H1 (cell line): Measurements from ENCODE around the gene MTNR1B. TPM values are rescaled to one million over a fixed set of nuclear protein-coding genes. Genes with fewer than 3 reads are reported as not detected.

Source experiments
- CTCF ChIA-PET: fragments of 300-600 bp; sonication (Branson Sonifier 250); formaldehyde crosslinking; loops from one replicate; lab custom pipeline; 2021; ENCODE audit not compliant: partially characterized antibody; lab: Charles Lee
- POLR2A ChIA-PET: fragments of 300-600 bp; sonication (Branson Sonifier 250); formaldehyde crosslinking; loops from one replicate; lab custom pipeline; 2021; ENCODE audit warnings: inconsistent platforms; ENCODE audit not compliant: partially characterized antibody; lab: Charles Lee
- DNase-seq, 2 experiments: peaks; one replicate each; pipeline versions ENCODE4 v3.0.0 to v3.0.0-alpha.2; 2010 to 2022; ENCODE audit warnings: low spot score in 2 of 2, low read depth in 1 of 2, mixed read lengths in 1 of 2
- FAIRE-seq: peaks from 2 replicates; lab custom pipeline; 2011; peaks lifted over from hg19 to GRCh38; lab: Jason Lieb, UNC
- H2AFZ ChIP-seq: 2 replicates; pipeline ENCODE4 v1.8.1; 2012; ENCODE audit warnings: low read length, inconsistent platforms
- H2AK5ac ChIP-seq: 2 replicates; pipeline ENCODE4 v1.6.1; 2013; ENCODE audit warnings: low read depth, low read length
- H2BK120ac ChIP-seq: replicated peaks from 2 replicates; pipeline ENCODE3; 2013; ENCODE audit warnings: low read depth, low read length, inconsistent platforms
- H2BK12ac ChIP-seq: 2 replicates; pipeline ENCODE4 v1.6.1; 2013; ENCODE audit warnings: low read depth, low read length
- H2BK15ac ChIP-seq: 2 replicates; pipeline ENCODE4 v1.6.1; 2013; ENCODE audit warnings: low read length
- H2BK20ac ChIP-seq: 2 replicates; pipeline ENCODE4 v1.6.1; 2013; ENCODE audit warnings: low read length
- H2BK5ac ChIP-seq: 2 replicates; pipeline ENCODE4 v1.6.1; 2013; ENCODE audit warnings: low read depth, low read length
- H3K14ac ChIP-seq: 2 replicates; pipeline ENCODE4 v1.6.1; 2013; ENCODE audit warnings: inconsistent platforms; ENCODE audit not compliant: insufficient read length
- H3K18ac ChIP-seq: 2 replicates; pipeline ENCODE4 v1.6.1; 2013; ENCODE audit warnings: low read length; ENCODE audit errors: extremely low read depth
- H3K23ac ChIP-seq: 2 replicates; pipeline ENCODE4 v1.6.1; 2013; ENCODE audit warnings: inconsistent platforms; ENCODE audit not compliant: insufficient read length
- H3K23me2 ChIP-seq: 2 replicates; pipeline ENCODE4 v1.6.1; 2013; ENCODE audit warnings: low read depth, low read length
- H3K27ac ChIP-seq: 2 replicates; pipeline ENCODE4 v1.6.1; 2011; ENCODE audit warnings: low read depth, low read length, inconsistent platforms
- H3K27me3 ChIP-seq, 4 experiments: replicated peaks in 1 of 4; 1 replicate in 1 of 4; 2 replicates in 3 of 4; pipeline versions ENCODE4 v1.6.1 to v1.8.1; 2011 to 2013; ENCODE audit warnings: low read length in 3 of 4, mild to moderate bottlenecking in 3 of 4, inconsistent platforms in 2 of 4, mixed read lengths in 2 of 4, moderate library complexity in 1 of 4; ENCODE audit not compliant: control insufficient read depth in 3 of 4, insufficient read depth in 3 of 4; ENCODE audit errors: extremely low read depth in 1 of 4
- H3K36me3 ChIP-seq, 4 experiments: 2 replicates each; pipeline versions ENCODE4 v1.6.1 to v1.8.1; 2011 to 2013; ENCODE audit warnings: mild to moderate bottlenecking in 4 of 4, low read length in 3 of 4, moderate library complexity in 2 of 4, control low read depth in 1 of 4, inconsistent platforms in 1 of 4; ENCODE audit not compliant: insufficient read depth in 4 of 4, control insufficient read depth in 2 of 4
- H3K4ac ChIP-seq: replicated peaks from 2 replicates; pipeline ENCODE3; 2013; ENCODE audit warnings: low read length, low read depth, mixed read lengths, inconsistent platforms; ENCODE audit not compliant: insufficient read length
- H3K4me1 ChIP-seq, 4 experiments: replicated peaks in 1 of 4; 1 replicate in 1 of 4; 2 replicates in 3 of 4; pipeline versions ENCODE4 v1.6.1 to v1.8.1; 2011 to 2013; ENCODE audit warnings: low read length in 3 of 4, inconsistent platforms in 2 of 4, mixed read lengths in 1 of 4; ENCODE audit not compliant: insufficient read depth in 4 of 4, control insufficient read depth in 3 of 4
- H3K4me2 ChIP-seq, 2 experiments: 2 replicates each; pipeline versions ENCODE4 v1.6.1 to v1.8.1; 2011 to 2013; ENCODE audit warnings: low read depth in 2 of 2, low read length in 2 of 2, control low read depth in 1 of 2, inconsistent platforms in 1 of 2, mild to moderate bottlenecking in 1 of 2; ENCODE audit not compliant: insufficient read depth in 1 of 2
- H3K4me3 ChIP-seq, 4 experiments: fragments of 200-600, 300-600 bp in 1 of 4; sonication (generic), shearing (Covaris generic), sonication (Bioruptor Twin) in 1 of 4; 2 replicates each; pipeline versions ENCODE4 v1.5.1 to v1.8.1; 2011 to 2016; ENCODE audit warnings: low read length in 4 of 4, low read depth in 3 of 4, control low read depth in 2 of 4, inconsistent platforms in 2 of 4, mild to moderate bottlenecking in 2 of 4, mixed read lengths in 1 of 4, moderate library complexity in 1 of 4; ENCODE audit not compliant: insufficient read depth in 2 of 4; ENCODE audit errors: extremely low read depth in 1 of 4
- H3K56ac ChIP-seq: replicated peaks from 2 replicates; pipeline ENCODE3; 2013; ENCODE audit warnings: low read depth, mild to moderate bottlenecking, mixed read lengths, low read length, inconsistent platforms; ENCODE audit not compliant: insufficient read length
- H3K79me1 ChIP-seq: 2 replicates; pipeline ENCODE4 v1.6.1; 2013; ENCODE audit warnings: low read depth, low read length, control low read depth
- H3K79me2 ChIP-seq, 2 experiments: 2 replicates each; pipeline versions ENCODE4 v1.6.1 to v1.8.1; 2012 to 2013; ENCODE audit warnings: low read length in 2 of 2, mild to moderate bottlenecking in 2 of 2, inconsistent platforms in 1 of 2; ENCODE audit not compliant: insufficient read depth in 2 of 2, control insufficient read depth in 1 of 2
- H3K9ac ChIP-seq, 4 experiments: replicated peaks in 1 of 4; 1 replicate in 1 of 4; 2 replicates in 3 of 4; pipeline versions ENCODE4 v1.6.1 to v1.8.1; 2011 to 2013; ENCODE audit warnings: low read depth in 3 of 4, low read length in 3 of 4, control low read depth in 2 of 4, mild to moderate bottlenecking in 2 of 4, moderate library complexity in 2 of 4, inconsistent platforms in 1 of 4; ENCODE audit errors: extremely low read depth in 1 of 4
- H3K9me3 ChIP-seq, 2 experiments: 2 replicates each; pipeline versions ENCODE4 v1.6.1 to v1.8.1; 2012 to 2013; ENCODE audit warnings: mild to moderate bottlenecking in 2 of 2, moderate library complexity in 2 of 2, control low read depth in 1 of 2, inconsistent platforms in 1 of 2, low read depth in 1 of 2, low read length in 1 of 2, mixed read lengths in 1 of 2; ENCODE audit not compliant: insufficient read depth in 2 of 2
- H4K20me1 ChIP-seq, 2 experiments: replicated peaks in 1 of 2; 2 replicates each; pipeline versions ENCODE3 to v1.8.1; 2011 to 2013; ENCODE audit warnings: inconsistent platforms in 2 of 2, low read length in 2 of 2, mild to moderate bottlenecking in 1 of 2; ENCODE audit not compliant: insufficient read depth in 2 of 2, control insufficient read depth in 1 of 2
- H4K5ac ChIP-seq: 2 replicates; pipeline ENCODE4 v1.6.1; 2013; ENCODE audit warnings: low read length, low read depth, mixed read lengths, inconsistent platforms; ENCODE audit not compliant: insufficient read length
- H4K8ac ChIP-seq: 2 replicates; pipeline ENCODE4 v1.8.0; 2013; ENCODE audit warnings: mild to moderate bottlenecking, moderate library complexity, low read length, inconsistent platforms; ENCODE audit not compliant: insufficient read depth; ENCODE audit errors: extremely low read depth
- H4K91ac ChIP-seq: replicated peaks from 2 replicates; pipeline ENCODE3; 2013; ENCODE audit warnings: low read length, mixed read lengths, inconsistent platforms; ENCODE audit not compliant: insufficient read length
- RAD21 ChIP-seq, 2 experiments: IDR thresholded peaks in 1 of 2; conservative IDR thresholded peaks in 1 of 2; 2 replicates each; pipeline ENCODE4 v1.6.1; 2011; ENCODE audit warnings: low read depth in 2 of 2, low read length in 2 of 2, improper control_type of control experiment in 1 of 2, inconsistent platforms in 1 of 2, mild to moderate bottlenecking in 1 of 2, moderate library complexity in 1 of 2
- WGBS, 2 experiments: shearing (Covaris generic) in 1 of 2; methylation state at CpG; one replicate each; pipeline versions ENCODE4 v1.1.6 to v1.1.7; 2013 to 2015; ENCODE audit warnings: low lambda C conversion rate in 2 of 2, mixed read lengths in 2 of 2, inconsistent platforms in 1 of 2, low coverage in 1 of 2, missing lambda C conversion rate in 1 of 2; ENCODE audit not compliant: insufficient replicate concordance in 2 of 2, insufficient coverage in 1 of 2, insufficient read length in 1 of 2; ENCODE audit errors: extremely low coverage in 1 of 2, missing lambda C conversion rate in 1 of 2; 5-methylcytosine and 5-hydroxymethylcytosine counted together
- polyA plus RNA-seq, 7 experiments: library from polyadenylated mRNA; depleted of rRNA in 3 of 7; stranded (reverse) in 5 of 7; unstranded in 2 of 7; fragments of >200 nt in 5 of 7; fragments of 200-250 nt in 2 of 7; gene quantifications; 1 replicate in 5 of 7; 2 replicates in 1 of 7; 4 replicates in 1 of 7; pipeline versions ENCODE4 v1.2.1 to v1.2.3, GENCODE V29; 2011 to 2013; ENCODE audit warnings: missing spikeins in 2 of 7, mixed read lengths in 2 of 7
- total RNA-seq: library from RNA; stranded (reverse); fragmentation: NEBNext Ultra II Directional; extraction: Animal tissue kit (Norgen Biotek cat#: 25700); gene quantifications from 2 replicates; pipeline ENCODE4 v1.2.1, GENCODE V29; 2021

Gene MTNR1B
- total and polyA plus RNA-seq, 2 of the 8 experiments (the other 6 are each of a cell fraction or from before 2014, with no cell fraction given) = 0.08 TPM; not detected in 1

GRCh38 chr11:92960886-92961285, 8.6 kb upstream of the MTNR1B start:
- no peak overlapping the region for H2BK5ac ChIP-seq
- no peak overlapping the region for H2AK5ac ChIP-seq
- H3K4me2 ChIP-seq = no peak overlapping the region
- no peak overlapping the region for H3K23ac ChIP-seq
- POLR2A ChIA-PET = no interaction called here
- WGBS, 2 experiments = 100% methylated on average over 1 of the region's 1 CpG; no CpG with 5 or more reads in 1 of the 2 experiments
- FAIRE-seq (no peak), DNase-seq (no peak)
- H3K9me3 ChIP-seq = no peaks in the 10 kb centered on the region
- H2AFZ ChIP-seq = no peak overlapping the region
- H3K79me1 ChIP-seq = no peaks in the 10 kb centered on the region
- H4K5ac ChIP-seq = no peak overlapping the region
- H3K27ac ChIP-seq = no peak overlapping the region
- H3K79me2 ChIP-seq = no peaks in the 10 kb centered on the region
- no peak overlapping the region for H3K4me3 ChIP-seq
- H2BK20ac ChIP-seq = no peak overlapping the region
- H3K14ac ChIP-seq = no peak overlapping the region
- H4K8ac ChIP-seq = no peak overlapping the region
- H3K36me3 ChIP-seq = no peaks in the 10 kb centered on the region
- H2BK15ac ChIP-seq = no peak overlapping the region
- no peaks in the 10 kb centered on the region for H4K20me1 ChIP-seq
- H3K23me2 ChIP-seq = no peaks in the 10 kb centered on the region
- H4K91ac ChIP-seq = no peak overlapping the region
- peaks cover 0 to 2% (median 0%) of the 10 kb centered on the region in 4 experiments; a peak in 3 of 7 replicates for H3K4me1 ChIP-seq
- no peak overlapping the region for H3K56ac ChIP-seq
- no peak overlapping the region for H3K18ac ChIP-seq
- no peak overlapping the region for H2BK120ac ChIP-seq
- no peak overlapping the region for H2BK12ac ChIP-seq
- no peak overlapping the region for H3K4ac ChIP-seq
- no peaks in the 10 kb centered on the region; a peak in 1 of 7 replicates for H3K27me3 ChIP-seq
- CTCF ChIA-PET = no interaction called here
- H3K9ac ChIP-seq = no peak overlapping the region
- TF ChIP-seq RAD21 (IDR thresholded peaks at IDR 0.05 in 1 of 2, conservative IDR thresholded peaks at IDR 0.05 in 1 of 2; ENCODE audit: low read depth in 2 of 2, low read length in 2 of 2) = peak in 1 of 2 experiments; percentile 28; a peak in 1 of 4 replicates
